RWPE2 (cell line): ENCODE data around the gene HOXD1.

Source experiments
- ATAC-seq: fragments of 200-7000 bp; cut with Tn5 transposase; 3 replicates; pipeline ENCODE4 v1.9.1; 2021; ENCODE audit warnings: low read depth
- DNase-seq: peaks from one replicate; pipeline ENCODE4 v3.0.0-alpha.2; 2020; ENCODE audit warnings: low spot score
- H3K27ac ChIP-seq: fragments of 450-650 bp; 2 replicates; pipeline ENCODE4 v1.5.1; 2017; ENCODE audit warnings: mild to moderate bottlenecking; ENCODE audit not compliant: poor library complexity, severe bottlenecking
- H3K27me3 ChIP-seq: fragments of 250-450 bp; sonication (Bioruptor Pico); 2 replicates; pipeline ENCODE4 v1.5.1; 2021; ENCODE audit warnings: mild to moderate bottlenecking, moderate library complexity; ENCODE audit not compliant: insufficient read depth, poor library complexity, severe bottlenecking
- H3K36me3 ChIP-seq: fragments of 250-450 bp; sonication (Bioruptor Pico); 2 replicates; pipeline ENCODE4 v1.5.1; 2020; ENCODE audit warnings: low read depth, mild to moderate bottlenecking, moderate library complexity
- H3K4me1 ChIP-seq: fragments of 250-450 bp; sonication (Bioruptor Pico); 2 replicates; pipeline ENCODE4 v1.5.1; 2021; ENCODE audit warnings: mild to moderate bottlenecking, moderate library complexity; ENCODE audit not compliant: insufficient read depth, poor library complexity, severe bottlenecking
- H3K4me3 ChIP-seq: fragments of 250-450 bp; sonication (Bioruptor Pico); 2 replicates; pipeline ENCODE4 v1.5.1; 2021; ENCODE audit warnings: mild to moderate bottlenecking, moderate library complexity; ENCODE audit not compliant: severe bottlenecking
- H3K9me3 ChIP-seq: fragments of 250-450 bp; sonication (Bioruptor Pico); 2 replicates; pipeline ENCODE4 v1.5.1; 2021; ENCODE audit warnings: mild to moderate bottlenecking, moderate library complexity; ENCODE audit not compliant: severe bottlenecking
- CTCF ChIP-seq: fragments of 450-650 bp; IDR thresholded peaks from one replicate; pipeline ENCODE4 v1.5.1; 2017; ENCODE audit warnings: mild to moderate bottlenecking, moderate library complexity; ENCODE audit not compliant: poor library complexity, severe bottlenecking

Gene HOXD1

GRCh38 chr2:176193048-176193447 lies 4.6 kb downstream of the HOXD1 start:
- no peaks in the 10 kb centered on the region for H3K4me1 ChIP-seq
- H3K36me3 ChIP-seq = no peaks in the 10 kb centered on the region
- DNase-seq (no peak), ATAC-seq (no peak)
- no peak overlapping the region for H3K4me3 ChIP-seq
- peaks cover 7% of the 10 kb centered on the region for H3K27me3 ChIP-seq
- H3K27ac ChIP-seq = no peak overlapping the region
- no peak for TF ChIP-seq CTCF
- no peaks in the 10 kb centered on the region for H3K9me3 ChIP-seq

GRCh38 chr2:176199902-176200301 lies 11.4 kb downstream of the HOXD1 start:
- Histone ChIP-seq H3K4me1 (no peaks in the 10 kb centered on the region), H3K9me3 (no peaks in the 10 kb centered on the region), H3K27ac (no peak overlapping the region), H3K4me3 (no peak overlapping the region), H3K27me3 (no peaks in the 10 kb centered on the region), H3K36me3 (no peaks in the 10 kb centered on the region)
- TF ChIP-seq CTCF = no peak
- ATAC-seq (no peak), DNase-seq (no peak)

GRCh38 chr2:176200971-176201370 lies 12.5 kb downstream of the HOXD1 start:
- H3K27ac ChIP-seq = no peak overlapping the region
- H3K27me3 ChIP-seq = no peaks in the 10 kb centered on the region
- no peak overlapping the region for H3K4me3 ChIP-seq
- no peak for ATAC-seq
- no peaks in the 10 kb centered on the region for H3K4me1 ChIP-seq
- TF ChIP-seq CTCF = no peak
- H3K36me3 ChIP-seq = no peaks in the 10 kb centered on the region
- H3K9me3 ChIP-seq = no peaks in the 10 kb centered on the region
- DNase-seq = no peak

GRCh38 chr2:176202491-176202890 lies 14.0 kb downstream of the HOXD1 start:
- ATAC-seq (no peak), DNase-seq (no peak)
- H3K9me3 ChIP-seq = no peaks in the 10 kb centered on the region
- no peak for TF ChIP-seq CTCF
- no peak overlapping the region for H3K27ac ChIP-seq
- no peaks in the 10 kb centered on the region for H3K36me3 ChIP-seq
- H3K27me3 ChIP-seq = no peaks in the 10 kb centered on the region
- no peaks in the 10 kb centered on the region for H3K4me1 ChIP-seq
- H3K4me3 ChIP-seq = no peak overlapping the region

GRCh38 chr2:176205126-176205525 lies 16.7 kb downstream of the HOXD1 start:
- Histone ChIP-seq H3K27ac (no peak overlapping the region), H3K4me1 (no peaks in the 10 kb centered on the region), H3K27me3 (no peaks in the 10 kb centered on the region), H3K9me3 (no peaks in the 10 kb centered on the region), H3K36me3 (no peaks in the 10 kb centered on the region), H3K4me3 (no peak overlapping the region)
- no peak for DNase-seq
- no peak for ATAC-seq
- no peak for TF ChIP-seq CTCF
